Nephron (organoid): Measurements from ENCODE around the gene PITX1.

Experiments used
- H3K27ac Mint-ChIP-seq, 3 experiments: 2 replicates each; pipeline ENCODE4 v1.8.0; 2020; ENCODE audit warnings: mixed read lengths in 3 of 3, mild to moderate bottlenecking in 2 of 3, moderate library complexity in 1 of 3
- H3K27me3 Mint-ChIP-seq: 2 replicates; pipeline ENCODE4 v1.8.0; 2021; ENCODE audit warnings: low read depth, mild to moderate bottlenecking, moderate library complexity, mixed read lengths
- H3K36me3 Mint-ChIP-seq: 2 replicates; pipeline ENCODE4 v1.8.0; 2020; ENCODE audit warnings: low read depth, mixed read lengths
- H3K4me1 Mint-ChIP-seq: 2 replicates; pipeline ENCODE4 v1.8.0; 2020; ENCODE audit warnings: mixed read lengths
- H3K4me3 Mint-ChIP-seq, 3 experiments: 2 replicates each; pipeline ENCODE4 v1.8.0; 2020; ENCODE audit warnings: mild to moderate bottlenecking in 3 of 3, mixed read lengths in 3 of 3, moderate library complexity in 2 of 3
- H3K9me3 Mint-ChIP-seq: 2 replicates; pipeline ENCODE4 v1.8.0; 2020; ENCODE audit warnings: mixed read lengths
- TF ChIP-seq, protein P1 (sequence below), 3 experiments: fragments of 200-600 bp; sonication (generic); IDR thresholded peaks; one replicate each; pipeline ENCODE4 v1.5.0; 2021; ENCODE audit warnings: antibody characterized with exemption in 3 of 3; ENCODE audit not compliant: unreplicated experiment in 3 of 3

PITX1 gene

DNA sequence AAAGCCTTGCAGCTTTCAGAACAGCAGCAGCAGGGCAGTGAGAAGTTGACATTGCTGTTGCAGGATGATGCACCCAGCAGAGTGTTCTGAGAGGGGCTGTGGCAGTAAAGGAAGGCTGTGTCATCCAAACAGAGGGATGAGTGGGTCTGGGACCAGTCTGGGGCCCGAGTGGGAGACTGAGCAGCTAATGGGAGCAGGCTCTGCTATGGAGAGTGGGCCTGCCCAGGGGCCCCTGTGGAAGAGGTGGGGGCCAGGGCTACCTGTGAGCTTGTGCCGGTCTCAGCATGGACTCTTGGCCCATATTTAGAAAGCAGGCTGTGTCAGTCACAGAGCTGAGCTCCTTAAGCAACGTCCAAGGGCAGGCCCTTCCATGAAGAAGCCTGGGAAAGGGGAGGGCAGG lies 26.0 kb upstream of the PITX1 start:
- no peak overlapping the region for H3K4me3 Mint-ChIP-seq
- no peaks in the 10 kb centered on the region for H3K9me3 Mint-ChIP-seq
- no peaks in the 10 kb centered on the region for H3K36me3 Mint-ChIP-seq
- no peak overlapping the region for H3K27ac Mint-ChIP-seq
- H3K27me3 Mint-ChIP-seq = peaks cover 39% of the 10 kb centered on the region
- H3K4me1 Mint-ChIP-seq = peaks cover 7% of the 10 kb centered on the region
- TF ChIP-seq, protein P1, sequence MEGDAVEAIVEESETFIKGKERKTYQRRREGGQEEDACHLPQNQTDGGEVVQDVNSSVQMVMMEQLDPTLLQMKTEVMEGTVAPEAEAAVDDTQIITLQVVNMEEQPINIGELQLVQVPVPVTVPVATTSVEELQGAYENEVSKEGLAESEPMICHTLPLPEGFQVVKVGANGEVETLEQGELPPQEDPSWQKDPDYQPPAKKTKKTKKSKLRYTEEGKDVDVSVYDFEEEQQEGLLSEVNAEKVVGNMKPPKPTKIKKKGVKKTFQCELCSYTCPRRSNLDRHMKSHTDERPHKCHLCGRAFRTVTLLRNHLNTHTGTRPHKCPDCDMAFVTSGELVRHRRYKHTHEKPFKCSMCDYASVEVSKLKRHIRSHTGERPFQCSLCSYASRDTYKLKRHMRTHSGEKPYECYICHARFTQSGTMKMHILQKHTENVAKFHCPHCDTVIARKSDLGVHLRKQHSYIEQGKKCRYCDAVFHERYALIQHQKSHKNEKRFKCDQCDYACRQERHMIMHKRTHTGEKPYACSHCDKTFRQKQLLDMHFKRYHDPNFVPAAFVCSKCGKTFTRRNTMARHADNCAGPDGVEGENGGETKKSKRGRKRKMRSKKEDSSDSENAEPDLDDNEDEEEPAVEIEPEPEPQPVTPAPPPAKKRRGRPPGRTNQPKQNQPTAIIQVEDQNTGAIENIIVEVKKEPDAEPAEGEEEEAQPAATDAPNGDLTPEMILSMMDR (IDR thresholded peaks at IDR 0.05; ENCODE audit: unreplicated experiment in 3 of 3) = no peak

DNA sequence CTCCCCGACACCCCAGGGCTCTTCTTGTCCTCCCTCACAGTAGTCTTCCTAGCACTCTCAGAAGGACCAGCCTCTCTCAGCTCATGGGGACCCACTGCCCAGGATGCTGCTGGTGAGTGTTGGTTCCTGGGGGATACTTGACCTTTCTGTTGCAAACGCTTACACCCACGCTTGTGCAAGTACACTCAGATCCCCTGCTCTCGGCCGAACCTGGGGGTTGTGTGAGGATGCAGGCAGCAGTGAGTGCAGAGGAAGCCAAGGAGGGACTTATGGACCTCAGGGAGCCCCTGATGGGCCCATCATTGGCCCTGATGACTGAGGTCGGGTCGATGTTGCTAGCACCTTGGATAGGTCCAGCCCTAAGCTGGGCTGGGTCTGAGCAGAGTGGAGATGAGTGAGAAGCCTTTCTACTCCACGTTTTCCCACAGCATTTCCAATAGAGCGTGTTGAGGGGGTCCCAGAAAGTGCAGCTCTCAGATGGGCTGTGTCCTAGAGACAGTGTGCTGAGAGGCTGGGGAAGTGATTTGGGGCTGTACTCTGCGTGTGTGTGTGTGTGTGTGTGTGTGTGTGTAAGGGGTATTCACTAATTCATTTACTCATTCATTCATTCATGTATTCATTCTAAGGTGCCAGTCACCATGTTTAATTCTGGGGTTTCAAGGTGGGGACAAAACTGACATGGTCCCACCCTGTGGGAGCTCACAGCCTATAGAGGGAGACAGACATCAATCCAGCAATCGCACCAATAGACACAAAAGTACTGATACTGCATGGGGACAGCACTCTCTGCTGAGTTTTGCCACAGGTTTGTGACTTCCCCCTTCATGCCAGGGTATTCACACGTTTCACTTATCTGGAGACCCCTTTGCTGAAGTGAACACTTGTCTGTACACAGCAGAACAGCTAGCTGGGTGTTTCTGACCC lies 25.2 kb upstream of the PITX1 start:
- TF ChIP-seq, protein P1 (IDR thresholded peaks at IDR 0.05; ENCODE audit: unreplicated experiment in 3 of 3) = no peak
- no peaks in the 10 kb centered on the region for H3K36me3 Mint-ChIP-seq
- H3K27ac Mint-ChIP-seq = no peak overlapping the region
- no peak overlapping the region for H3K4me3 Mint-ChIP-seq
- H3K4me1 Mint-ChIP-seq = peaks cover 6% of the 10 kb centered on the region
- H3K9me3 Mint-ChIP-seq = no peaks in the 10 kb centered on the region
- peaks cover 43% of the 10 kb centered on the region for H3K27me3 Mint-ChIP-seq

DNA sequence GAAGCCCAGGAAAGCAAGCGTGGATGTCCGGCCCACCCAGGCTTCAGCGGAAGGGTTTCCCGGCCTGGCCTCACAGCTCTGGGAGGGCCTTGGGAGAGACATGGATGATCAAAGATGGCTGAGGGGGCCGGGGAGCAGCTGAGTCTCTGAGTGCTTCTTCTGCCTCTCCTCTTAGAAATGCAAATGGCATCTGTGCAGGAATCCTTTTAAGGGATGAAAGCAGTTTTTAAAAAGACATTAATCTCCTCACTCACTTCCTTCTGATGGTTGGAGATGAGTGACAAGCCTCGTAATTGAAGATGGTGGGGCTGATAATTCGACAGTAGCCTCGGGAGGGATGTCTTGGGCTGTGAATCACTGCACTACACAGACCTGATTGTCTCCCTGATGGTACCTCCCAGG lies 24.3 kb upstream of the PITX1 start:
- no peaks in the 10 kb centered on the region for H3K9me3 Mint-ChIP-seq
- no peaks in the 10 kb centered on the region for H3K36me3 Mint-ChIP-seq

GRCh38 chr5:135057233-135057632 lies 23.2 kb upstream of the PITX1 start:
- TF ChIP-seq, protein P1 (IDR thresholded peaks at IDR 0.05; ENCODE audit: unreplicated experiment in 3 of 3) = no peak
- Mint-ChIP-seq H3K36me3 (no peaks in the 10 kb centered on the region), H3K4me1 (no peaks in the 10 kb centered on the region), H3K27me3 (peaks cover 59% of the 10 kb centered on the region), H3K27ac (no peak overlapping the region), H3K9me3 (no peaks in the 10 kb centered on the region), H3K4me3 (no peak overlapping the region)

More for the DNA sequence above, 24.3 kb upstream of the PITX1 start:
- H3K4me3 Mint-ChIP-seq = no peak overlapping the region
- H3K27me3 Mint-ChIP-seq = peaks cover 48% of the 10 kb centered on the region
- H3K4me1 Mint-ChIP-seq = no peaks in the 10 kb centered on the region
- TF ChIP-seq, protein P1 (IDR thresholded peaks at IDR 0.05; ENCODE audit: unreplicated experiment in 3 of 3) = no peak
- no peak overlapping the region for H3K27ac Mint-ChIP-seq

DNA sequence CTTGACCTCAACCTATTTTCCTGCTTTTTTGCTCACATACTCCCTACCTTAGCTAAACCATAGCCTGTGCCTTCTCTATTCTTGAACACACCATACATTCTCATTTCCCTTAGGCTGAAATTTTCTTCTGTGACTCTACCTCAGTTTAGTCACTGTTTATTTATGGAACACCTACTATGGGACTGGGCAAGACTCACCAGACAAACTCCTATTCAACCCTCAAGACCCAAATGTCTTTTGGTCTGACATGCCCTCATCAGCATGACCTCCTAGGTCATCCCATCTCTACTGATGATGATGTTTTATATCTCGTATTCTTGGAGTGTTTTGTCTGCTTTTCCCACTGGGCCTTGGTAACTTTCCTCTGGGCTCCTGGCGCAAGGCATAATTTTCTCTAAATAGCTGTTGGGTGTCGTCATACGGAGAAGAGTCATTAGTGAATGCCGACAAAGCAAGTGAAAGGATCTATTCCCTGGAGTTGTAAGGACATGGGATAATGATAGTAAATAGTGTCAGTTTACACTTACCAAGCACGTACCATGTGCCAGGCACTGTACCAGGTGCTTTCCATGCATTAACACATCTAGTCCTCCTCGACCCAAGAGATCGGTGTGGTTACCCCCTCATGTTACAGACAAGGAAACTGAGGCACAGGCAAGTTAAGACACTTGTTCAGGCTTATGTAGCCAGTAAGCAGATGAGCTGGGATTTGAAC lies 22.4 kb upstream of the PITX1 start:
- Mint-ChIP-seq H3K4me3 (no peak overlapping the region), H3K36me3 (no peaks in the 10 kb centered on the region), H3K27me3 (peaks cover 66% of the 10 kb centered on the region), H3K9me3 (no peaks in the 10 kb centered on the region), H3K27ac (no peak overlapping the region), H3K4me1 (no peaks in the 10 kb centered on the region)
- TF ChIP-seq, protein P1 (IDR thresholded peaks at IDR 0.05; ENCODE audit: unreplicated experiment in 3 of 3) = no peak
